GM12872 (cell line): ENCODE measurements around the gene CHST5.

ENCODE experiments used
- CTCF ChIP-seq: IDR thresholded peaks from 3 replicates; pipeline ENCODE4 v1.5.1; 2011; ENCODE audit warnings: low read depth, mild to moderate bottlenecking, low read length, moderate library complexity; ENCODE audit not compliant: insufficient read depth

Gene CHST5

GRCh38 chr16:75494184-75494583 lies 41.7 kb downstream of the CHST5 start:
- no peak for TF ChIP-seq CTCF

- peak; percentile 57 for TF ChIP-seq CTCF
Observed at GRCh38 chr16:75491876-75492275, 44.0 kb downstream of the CHST5 start.

DNA sequence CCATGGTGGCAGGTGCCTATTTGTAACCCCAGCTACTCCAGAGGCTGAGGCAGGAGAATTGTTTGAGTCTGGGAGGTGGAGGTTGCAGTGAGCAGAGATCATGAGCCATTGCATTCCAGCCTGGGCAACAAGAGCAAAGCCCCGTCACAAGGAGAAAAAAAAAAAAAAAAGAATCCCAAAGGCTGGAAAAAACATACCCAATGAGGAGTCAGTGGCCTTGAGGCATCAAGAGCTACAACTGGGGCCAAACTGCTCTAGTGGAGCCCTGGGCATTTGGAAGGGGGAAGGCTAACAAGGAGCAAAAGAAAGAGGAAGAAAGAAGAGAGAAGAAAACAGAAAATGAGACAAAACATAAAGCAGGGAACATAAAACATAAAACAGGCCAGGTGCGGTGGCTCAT lies 47.6 kb downstream of the CHST5 start:
- TF ChIP-seq CTCF: no peak

GRCh38 chr16:75486676-75487313 lies 49.1 kb downstream of the CHST5 start:
- TF ChIP-seq CTCF: no peak

- no peak for TF ChIP-seq CTCF
Observed at GRCh38 chr16:75486014-75486675, 49.8 kb downstream of the CHST5 start.

- no peak for TF ChIP-seq CTCF
Observed at GRCh38 chr16:75485230-75486013, 50.5 kb downstream of the CHST5 start.

GRCh38 chr16:75483222-75483621 lies 52.7 kb downstream of the CHST5 start:
- TF ChIP-seq CTCF: no peak
